Heart left ventricle (tissue), 16 donors: Measurements from ENCODE around the gene ISM1. TPM values are rescaled to one million over a fixed set of nuclear protein-coding genes. Genes with fewer than 3 reads are reported as not detected.

Experiments
- ATAC-seq, 4 donors: fragments of 200-7000 bp; cut with Tn5 transposase; one replicate each; pipeline ENCODE4 v1.9.1; 2020 to 2022; ENCODE audit warnings: moderate library complexity in 4 of 4, mild to moderate bottlenecking in 3 of 4, moderate number of reproducible peaks in 1 of 4
- DNase-seq, 5 donors: peaks; one replicate each; pipeline ENCODE4 v3.0.0-alpha.2; 2020
- H3K27ac ChIP-seq, 12 donors: fragments of 200-600 bp; sonication (generic) in 4 of 12; one replicate each; pipeline versions ENCODE4 v1.5.0 to v1.8.0; 2016 to 2022; ENCODE audit warnings: mild to moderate bottlenecking in 2 of 12
- H3K27me3 ChIP-seq, 9 donors: fragments of 200-600 bp; sonication (generic) in 2 of 9; one replicate each; pipeline versions ENCODE4 v1.5.1 to v1.8.0; 2016 to 2022; ENCODE audit warnings: mild to moderate bottlenecking in 3 of 9
- H3K36me3 ChIP-seq, 9 donors: fragments of 200-600 bp; sonication (generic) in 2 of 9; one replicate each; pipeline versions ENCODE4 v1.5.0 to v1.8.0; 2018 to 2022; ENCODE audit warnings: mild to moderate bottlenecking in 2 of 9
- H3K4me1 ChIP-seq, 12 donors: fragments of 200-600 bp; sonication (generic) in 4 of 12; one replicate each; pipeline versions ENCODE4 v1.5.0 to v1.8.0; 2016 to 2022; ENCODE audit warnings: mild to moderate bottlenecking in 3 of 12
- H3K4me3 ChIP-seq, 12 donors: fragments of 200-600 bp; sonication (generic) in 4 of 12; one replicate each; pipeline versions ENCODE4 v1.5.0 to v1.8.0; 2017 to 2022; ENCODE audit warnings: mild to moderate bottlenecking in 9 of 12, moderate library complexity in 4 of 12
- H3K9me3 ChIP-seq, 12 donors: fragments of 200-600 bp; sonication (generic) in 4 of 12; one replicate each; pipeline versions ENCODE4 v1.5.0 to v1.8.0; 2016 to 2022; ENCODE audit warnings: mild to moderate bottlenecking in 1 of 12
- CTCF ChIP-seq, 12 donors: fragments of 200-600 bp; sonication (generic) in 4 of 12; IDR thresholded peaks; one replicate each; pipeline versions ENCODE4 v1.5.0 to v1.8.0; 2018 to 2022; ENCODE audit warnings: antibody characterized with exemption in 12 of 12, mild to moderate bottlenecking in 5 of 12
- POLR2A ChIP-seq, 2 donors: fragments of 450-650 bp; IDR thresholded peaks; one replicate each; pipeline ENCODE4 v1.6.1; 2017; ENCODE audit warnings: antibody characterized with exemption in 2 of 2, mild to moderate bottlenecking in 2 of 2, moderate library complexity in 2 of 2
- WGBS, 4 donors: extraction: QIAGEN DNeasy Blood & Tissue Kit in 2 of 4; methylation state at CpG; one replicate each; pipeline versions ENCODE4 v1.1.5 to v1.1.7; 2013 to 2018; 5-methylcytosine and 5-hydroxymethylcytosine counted together
- intact Hi-C, 10 donors: fragments of 100-400 bp; cut with DNase I; formaldehyde crosslinking; loops; one replicate each; pipeline versions ENCODE4 v1.11.1 to v1.14.2; 2022
- polyA plus RNA-seq, 2 donors: library from polyadenylated mRNA; stranded (reverse); fragments of 200-250 nt; gene quantifications; one replicate each; pipeline ENCODE4 v1.2.3, GENCODE V29; 2013
- total RNA-seq, 9 donors: library from RNA; depleted of rRNA in 2 of 9; stranded (reverse); fragments of >200 nt in 2 of 9; fragmentation: NEBNext Ultra II Directional in 3 of 9; extraction: Animal tissue kit (Norgen Biotek cat#: 25700) in 3 of 9; gene quantifications; one replicate each; pipeline versions ENCODE4 v1.1.0 to v1.2.4, GENCODE V29; 2016 to 2023
- donor health status: ischemic (EF 13 %, LVEDD 7.1; RV severe dilation, severe dysfunction).
- donor health status: healthy with polysubstance abuse.
- donor health status: DM: no; HTN: yes; CAD: no.
- donor health status: DM: no; HTN: no; CAD: no.
- donor health status: ischemic (EF 25% LVEDD 6.9; RV normal size, moderate dysfunction).
- donor health status: ischemic (EF 25% LVEDD 5.7; RV mildly dilated, moderate dysfunction).
- donor health status: healthy.
- donor health status: DM: yes; HTN: yes; CAD: no.
- donor health status: ischemic (EF 35%, LVEDD 5.7; RV mildly dilated, moderate dysfunction).
- donor health status: nonischemic (EF 11% LVEDD 7.7; RV severe dilation, severe dysfunction).
- donor health status: DM: yes; HTN: yes; CAD: no.
- donor health status: PGD.
- donor health status: ischemic (EF 29% LVEDD 5.4; RV normal size, mild dysfunction).
- donor health status: nonischemic (EF 23%, LVEDD 6.1; RV moderate dilation, normal function).

Gene ISM1
- total and polyA plus RNA-seq, 11 donors: 0.46 to 2.9 (median 1.4) TPM

GRCh38 chr20:13245250-13245723 is 24.2 kb downstream of the ISM1 start:
- H3K27ac ChIP-seq: no peak overlapping the region
- H3K4me3 ChIP-seq: no peak overlapping the region
- no peaks in the 10 kb centered on the region for H3K36me3 ChIP-seq
- TF ChIP-seq CTCF (IDR thresholded peaks at IDR 0.05) (no peak), POLR2A (IDR thresholded peaks at IDR 0.05) (no peak)
- WGBS, 4 donors: 78 to 81% (median 78%) methylated on average over 2 of the region's 2 CpGs
- peaks cover 0 to 6% (median 0%) of the 10 kb centered on the region in 12 donors for H3K4me1 ChIP-seq
- DNase-seq (no peak), ATAC-seq (no peak)
- no peaks in the 10 kb centered on the region for H3K9me3 ChIP-seq
- no peaks in the 10 kb centered on the region for H3K27me3 ChIP-seq
- intact Hi-C loops: no loop called here

- H3K36me3 ChIP-seq: no peaks in the 10 kb centered on the region
- ATAC-seq: no peak
- H3K4me1 ChIP-seq: peaks cover 0 to 6% (median 0%) of the 10 kb centered on the region in 12 donors
- 74 to 88% (median 83%) methylated on average over 12 to 13 of the region's 13 CpGs for WGBS, 4 donors
- intact Hi-C loops: no loop called here
- H3K9me3 ChIP-seq: no peaks in the 10 kb centered on the region
- no peaks in the 10 kb centered on the region for H3K27me3 ChIP-seq
- TF ChIP-seq POLR2A (IDR thresholded peaks at IDR 0.05) (no peak), CTCF (IDR thresholded peaks at IDR 0.05) (no peak)
- no peak overlapping the region for H3K4me3 ChIP-seq
- no peak overlapping the region for H3K27ac ChIP-seq
- DNase-seq: no peak
Measured at GRCh38 chr20:13249118-13249797, 28.2 kb downstream of the ISM1 start.

- Histone ChIP-seq H3K27me3 (no peaks in the 10 kb centered on the region), H3K27ac (no peak overlapping the region), H3K4me3 (no peak overlapping the region), H3K36me3 (no peaks in the 10 kb centered on the region), H3K4me1 (peaks cover 0 to 6% (median 0%) of the 10 kb centered on the region in 12 donors), H3K9me3 (no peaks in the 10 kb centered on the region)
- 74 to 84% (median 79%) methylated on average over 4 of the region's 4 CpGs for WGBS, 4 donors
- DNase-seq (no peak), ATAC-seq (no peak)
- TF ChIP-seq CTCF (IDR thresholded peaks at IDR 0.05) (no peak), POLR2A (IDR thresholded peaks at IDR 0.05) (no peak)
- intact Hi-C loops: no loop called here
Measured at GRCh38 chr20:13249798-13250170, 28.7 kb downstream of the ISM1 start.

- no peaks in the 10 kb centered on the region for H3K36me3 ChIP-seq
- H3K4me3 ChIP-seq: no peak overlapping the region
- no peak overlapping the region for H3K27ac ChIP-seq
- DNase-seq (no peak), ATAC-seq (no peak)
- intact Hi-C loops: no loop called here
- WGBS, 4 donors: 57 to 80% (median 73%) methylated on average over 6 of the region's 6 CpGs
- H3K27me3 ChIP-seq: no peaks in the 10 kb centered on the region
- no peaks in the 10 kb centered on the region for H3K9me3 ChIP-seq
- TF ChIP-seq CTCF (IDR thresholded peaks at IDR 0.05) (no peak), POLR2A (IDR thresholded peaks at IDR 0.05) (no peak)
- peaks cover 0 to 6% (median 0%) of the 10 kb centered on the region in 12 donors for H3K4me1 ChIP-seq
Measured at GRCh38 chr20:13250251-13250650, 29.2 kb downstream of the ISM1 start.
